GM21723 (cell line): ENCODE data around the gene CHD9NB.

ENCODE experiments used
- ATAC-seq: cut with Tn5 transposase; IDR thresholded peaks from one replicate; pipeline ENCODE4 v1.9.1; 2021; ENCODE audit warnings: mild to moderate bottlenecking, moderate library complexity; ENCODE audit not compliant: unreplicated experiment

The CHD9NB gene

DNA sequence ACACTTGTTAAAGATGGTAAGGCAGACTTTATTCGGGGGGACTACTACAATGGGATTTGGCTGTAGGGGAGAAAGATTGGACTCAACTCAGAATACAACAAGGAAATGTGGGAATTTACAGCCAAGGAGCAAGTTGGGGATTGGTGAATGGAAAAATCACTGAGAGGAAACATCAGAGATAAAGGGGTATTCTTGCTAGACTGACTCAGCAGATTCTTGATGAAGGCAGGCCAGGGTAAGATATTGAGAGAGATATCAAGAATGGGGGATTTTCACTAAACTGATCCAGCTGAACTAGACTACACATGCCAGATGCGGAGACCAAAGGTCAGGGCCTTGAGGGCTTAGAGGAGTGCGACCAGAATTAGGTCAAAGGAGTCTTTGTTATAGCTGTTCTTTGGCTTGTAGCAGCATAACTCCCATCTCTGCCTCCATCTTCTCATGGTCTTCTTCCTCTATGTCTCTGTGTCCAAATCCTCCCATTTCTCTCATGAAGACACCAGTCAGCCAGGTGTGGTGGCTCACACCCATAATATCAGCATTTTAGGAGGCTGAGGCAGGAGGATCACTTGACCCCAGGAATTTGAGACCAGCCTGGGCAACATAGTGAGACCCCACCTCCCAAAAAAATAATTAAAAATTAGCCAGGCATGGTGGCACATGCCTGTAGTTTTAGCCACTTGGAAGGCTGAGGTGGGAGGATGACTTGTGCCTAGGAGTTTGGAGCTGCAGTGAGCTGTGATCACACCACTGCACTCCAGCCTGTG is 17.3 kb downstream of the CHD9NB start:
- no peak for ATAC-seq

DNA sequence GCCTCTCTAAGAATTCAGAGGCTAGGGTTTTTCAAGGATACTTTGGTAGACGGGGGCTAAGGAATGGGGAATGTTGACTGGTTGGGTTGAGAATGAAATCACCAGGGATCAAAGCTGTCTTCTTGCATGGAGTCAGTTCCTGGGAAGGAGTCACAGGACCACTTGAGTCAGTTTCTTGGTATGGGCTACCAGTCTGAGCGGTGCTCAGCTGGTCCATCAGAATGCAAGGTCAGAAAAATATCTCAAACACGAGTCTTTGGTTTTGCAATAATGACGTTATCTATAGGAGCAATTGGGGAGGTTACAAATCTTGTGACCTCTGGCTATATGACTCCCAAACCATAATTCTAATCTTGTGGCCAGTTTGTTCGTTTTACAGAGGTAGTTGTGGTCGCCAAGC is 18.4 kb downstream of the CHD9NB start:
- ATAC-seq, result no peak

DNA sequence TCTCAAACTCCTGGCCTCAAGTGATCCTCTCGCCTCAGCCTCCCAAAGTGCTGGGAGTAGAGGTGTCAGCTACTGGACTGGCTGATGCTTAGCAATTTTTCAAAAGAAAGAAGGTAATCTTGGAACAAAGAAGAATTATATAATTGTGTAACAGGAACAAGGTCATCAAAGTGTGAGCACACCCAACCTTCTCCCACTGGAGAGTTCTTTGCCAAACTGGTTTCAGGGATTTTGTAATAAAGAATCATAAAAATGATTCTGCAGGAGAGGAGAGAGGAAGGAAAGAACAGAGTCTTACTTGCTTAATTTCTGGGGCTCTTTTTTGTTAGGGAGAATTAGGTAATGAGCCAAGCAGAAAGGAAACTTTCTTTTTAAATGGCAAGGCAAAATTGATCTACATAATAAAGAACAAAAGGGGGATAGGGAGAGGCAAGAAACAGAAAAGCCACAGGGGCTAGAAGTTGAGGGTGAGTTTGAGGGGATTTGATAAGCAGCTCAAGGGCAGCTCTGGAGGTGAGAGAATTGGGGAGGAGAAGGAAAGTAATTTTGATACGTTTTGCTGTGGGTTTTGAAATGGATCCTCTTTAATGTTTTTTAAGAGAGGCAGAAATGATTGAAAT is 21.3 kb downstream of the CHD9NB start:
- no peak for ATAC-seq

DNA sequence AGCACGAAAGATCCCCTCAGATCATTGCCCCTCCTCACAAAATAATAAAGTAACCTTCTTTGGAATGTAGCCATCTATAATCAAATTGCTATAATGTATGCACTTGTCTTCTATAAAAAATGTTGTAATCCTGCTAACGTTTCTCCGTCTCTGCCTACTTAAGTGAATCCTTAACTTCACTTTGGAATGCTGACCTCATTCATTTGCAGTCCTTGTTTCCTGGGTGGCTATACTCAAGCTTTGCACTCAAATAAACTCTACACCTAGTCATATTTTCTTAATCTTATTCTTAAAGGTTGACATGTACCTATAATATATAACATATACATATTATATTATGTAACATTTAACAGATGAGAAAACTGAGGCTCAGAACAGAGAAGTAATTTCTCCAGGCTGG is 22.7 kb downstream of the CHD9NB start:
- ATAC-seq, result no peak

DNA sequence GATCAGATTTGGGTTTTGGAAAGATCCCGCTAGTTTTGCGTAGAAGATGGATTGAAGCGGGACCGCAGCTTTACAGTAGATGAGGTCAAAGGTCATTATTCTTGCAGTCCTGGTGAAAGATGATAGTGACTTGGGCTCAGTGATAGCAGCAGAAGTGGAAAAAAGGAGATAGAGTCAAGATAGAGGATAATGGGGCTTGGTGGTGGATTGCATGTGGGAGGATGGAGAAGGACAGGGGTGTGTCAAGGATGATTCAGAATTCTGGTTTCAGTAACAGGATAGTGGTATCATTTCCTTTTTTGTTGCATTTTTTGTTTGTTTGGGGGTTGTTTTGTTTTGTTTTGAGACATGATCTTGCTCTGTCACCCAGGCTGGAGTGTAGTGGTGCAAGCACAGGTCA is 28.7 kb downstream of the CHD9NB start:
- ATAC-seq, result peak; percentile 49

DNA sequence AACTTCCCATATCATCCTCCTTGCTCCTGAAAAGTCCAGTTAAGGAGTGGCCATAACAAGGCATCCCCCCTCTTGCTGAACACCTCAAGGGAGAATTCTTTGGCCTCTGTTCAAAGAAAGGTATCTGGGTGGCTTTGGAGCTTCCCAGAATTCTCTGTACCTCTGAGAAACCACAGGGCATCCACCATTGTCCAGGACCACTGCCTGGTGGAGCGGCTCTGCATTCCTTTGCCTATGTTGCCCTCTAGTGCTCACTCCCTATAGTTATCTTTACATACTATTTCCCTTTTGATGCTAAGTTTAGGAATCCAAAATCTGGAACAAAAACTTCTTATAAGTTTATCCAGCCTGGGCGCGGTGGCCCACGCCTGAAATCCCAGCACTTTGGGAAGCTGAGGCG is 30.3 kb downstream of the CHD9NB start:
- peak; percentile 49 for ATAC-seq

DNA sequence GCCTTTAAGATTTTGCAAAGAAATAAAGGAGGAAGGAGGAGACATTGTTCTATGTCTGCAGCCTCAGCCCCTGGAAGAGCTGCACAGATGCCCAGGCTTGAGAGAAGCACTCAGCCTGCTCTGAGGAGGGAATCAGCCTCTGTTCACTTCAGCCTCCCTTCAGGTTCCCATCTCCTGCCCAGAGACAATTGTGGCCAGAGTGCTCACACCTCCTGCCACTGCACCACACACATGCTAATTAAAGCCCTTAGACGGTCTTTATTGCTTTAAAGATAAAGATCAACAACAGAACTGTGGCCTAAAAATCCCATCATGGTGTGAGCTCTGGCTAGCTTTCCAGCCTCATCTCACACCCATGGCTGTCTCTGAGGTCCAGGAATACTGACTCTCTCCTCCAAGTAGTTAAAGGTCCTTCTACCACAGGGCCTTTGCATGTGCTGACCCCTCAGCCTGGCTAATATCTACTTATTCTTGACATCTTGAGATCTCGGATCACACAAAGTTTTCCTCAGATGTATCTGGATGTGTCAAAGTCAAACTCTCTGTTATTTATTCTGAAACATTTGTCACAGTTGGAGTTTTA is 33.8 kb downstream of the CHD9NB start:
- ATAC-seq, result no peak

DNA sequence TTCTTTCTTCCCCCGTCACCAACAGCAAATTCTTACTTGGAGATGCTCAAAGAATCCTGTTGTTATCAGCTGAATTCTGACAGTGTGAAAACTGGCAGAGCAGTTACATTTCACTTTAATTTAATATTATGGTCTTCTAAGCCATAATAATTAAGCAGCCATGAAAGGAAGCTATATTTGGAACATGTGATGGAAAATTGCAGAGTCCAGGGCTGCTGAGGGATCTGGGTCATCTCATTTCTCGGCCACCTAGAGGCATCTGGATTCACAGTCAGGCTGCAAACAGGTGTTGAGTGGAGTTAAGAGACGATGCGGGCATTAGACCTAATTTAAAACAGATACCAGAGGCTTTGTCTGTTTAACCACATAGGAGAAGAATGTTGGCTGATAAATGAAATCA is 38.4 kb downstream of the CHD9NB start:
- no peak for ATAC-seq

DNA sequence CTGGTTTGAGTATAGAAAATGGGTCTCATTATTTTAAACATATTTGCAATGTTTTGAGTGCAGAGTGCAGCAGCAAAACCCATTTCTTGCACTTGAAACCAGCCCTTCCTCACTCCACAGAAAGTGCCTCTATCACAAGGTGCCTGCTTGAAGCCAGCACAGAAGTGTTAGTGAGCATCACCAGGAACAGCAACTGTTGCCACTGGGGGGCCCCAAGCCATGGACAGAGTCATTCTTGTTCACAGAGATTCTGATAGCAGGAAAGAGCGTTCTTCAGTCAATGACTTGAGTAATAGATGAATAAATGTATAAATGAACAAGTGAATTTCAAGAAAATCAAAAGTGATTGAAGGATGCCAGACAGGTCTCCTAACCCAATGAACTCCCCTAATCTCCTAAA is 45.6 kb downstream of the CHD9NB start:
- no peak for ATAC-seq

DNA sequence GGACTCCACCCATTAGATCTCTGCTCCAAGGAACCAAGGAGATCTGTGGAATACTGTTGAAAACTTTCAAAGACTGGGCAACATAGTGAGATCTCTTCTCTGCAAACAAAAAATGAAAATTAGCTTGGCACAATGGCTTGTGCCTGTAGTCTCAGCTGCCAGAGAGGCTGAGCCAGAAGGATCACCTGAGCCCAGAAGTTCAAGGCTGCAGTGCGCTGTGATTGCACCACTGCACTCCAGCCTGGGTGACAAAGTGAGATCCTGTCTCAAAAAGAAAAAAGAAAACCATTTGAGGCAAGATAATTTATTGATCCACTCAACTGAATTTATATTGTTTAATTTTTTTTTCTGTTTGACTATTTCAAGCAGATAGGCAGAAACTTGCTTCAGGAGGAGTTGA is 54.8 kb downstream of the CHD9NB start:
- no peak for ATAC-seq

DNA sequence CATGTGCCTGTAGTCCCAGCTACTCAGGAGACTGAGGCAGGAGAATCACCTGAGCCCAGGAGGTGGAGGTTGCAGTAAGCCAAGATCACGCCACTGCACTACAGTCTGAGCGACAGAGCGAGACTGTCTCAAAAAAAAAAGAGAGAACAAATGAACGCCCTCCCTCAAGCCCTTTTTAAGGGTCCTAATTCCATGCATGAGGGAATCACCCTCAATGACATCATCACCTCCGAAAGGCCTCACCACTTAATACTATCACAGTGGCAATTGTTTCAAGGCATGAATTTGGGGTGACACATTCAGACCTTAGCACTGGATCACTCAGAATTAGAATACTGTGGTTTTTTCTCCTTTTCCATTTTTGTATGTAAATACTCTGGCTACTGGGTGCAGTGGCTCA is 57.8 kb downstream of the CHD9NB start:
- ATAC-seq, result no peak

DNA sequence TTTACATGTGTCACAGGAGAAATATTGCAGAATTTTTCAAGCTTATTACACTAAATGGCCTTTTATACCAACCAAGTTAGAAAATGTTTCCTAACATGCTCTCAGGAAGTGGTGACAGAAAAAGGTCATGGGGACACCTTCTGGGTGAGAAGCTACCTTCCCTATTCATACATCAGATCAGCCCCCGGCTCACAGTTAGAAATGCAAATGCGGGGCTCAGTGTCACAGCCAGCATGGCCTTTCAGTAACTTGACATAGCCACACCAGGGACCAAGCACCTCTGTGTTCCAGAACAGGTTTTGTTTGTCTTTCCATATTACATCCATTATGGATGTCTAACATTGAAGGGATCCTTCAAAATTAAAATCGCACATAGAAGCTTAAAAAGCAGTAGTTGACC is 59.5 kb downstream of the CHD9NB start:
- ATAC-seq, result no peak

DNA sequence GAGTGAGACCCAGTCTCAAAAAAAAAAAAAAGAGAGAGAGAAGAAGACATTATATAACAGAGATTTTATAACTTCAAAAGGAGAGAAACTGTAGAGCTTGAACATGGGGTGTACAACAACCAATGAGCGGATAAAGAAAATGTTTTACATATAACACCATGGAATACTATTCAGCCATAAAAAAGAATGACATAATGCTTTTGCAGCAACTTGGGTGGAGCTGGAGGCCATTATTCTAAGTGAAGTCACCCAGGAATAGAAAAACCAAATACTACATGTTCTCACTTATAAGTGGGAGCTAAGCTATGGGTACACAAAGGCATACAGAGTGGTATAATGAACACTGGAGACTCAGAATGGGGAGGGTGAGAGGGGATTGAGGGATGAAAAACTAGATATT is 61.1 kb downstream of the CHD9NB start:
- ATAC-seq, result no peak
